H9 (cell line): ENCODE results near the gene RAB6B. TPM values are rescaled to one million over a fixed set of nuclear protein-coding genes. Genes with fewer than 3 reads are reported as not detected.

Experiments used
- DNase-seq: peaks from one replicate; pipeline ENCODE4 v3.0.0-alpha.2; 2017
- H2AFZ ChIP-seq: one replicate; pipeline ENCODE4 v1.6.1; 2013; ENCODE audit warnings: mild to moderate bottlenecking, low read length, control low read depth, moderate library complexity
- H2AK5ac ChIP-seq: 2 replicates; pipeline ENCODE4 v1.6.1; 2013; ENCODE audit warnings: low read length, control low read depth, mixed read lengths; ENCODE audit not compliant: insufficient read length
- H2BK120ac ChIP-seq: one replicate; pipeline ENCODE4 v1.6.1; 2013; ENCODE audit warnings: low read depth, mild to moderate bottlenecking, low read length, control low read depth, inconsistent platforms; ENCODE audit not compliant: poor library complexity, severe bottlenecking
- H2BK12ac ChIP-seq: 2 replicates; pipeline ENCODE4 v1.6.1; 2013; ENCODE audit warnings: low read length, control low read depth, mixed read lengths, low read depth; ENCODE audit not compliant: insufficient read length
- H2BK15ac ChIP-seq: 2 replicates; pipeline ENCODE4 v1.6.1; 2013; ENCODE audit warnings: low read depth, low read length, control low read depth
- H2BK20ac ChIP-seq: one replicate; pipeline ENCODE4 v1.6.1; 2013; ENCODE audit warnings: low read depth, mild to moderate bottlenecking, low read length, control low read depth, inconsistent platforms; ENCODE audit not compliant: poor library complexity, severe bottlenecking
- H2BK5ac ChIP-seq: 2 replicates; pipeline ENCODE4 v1.6.1; 2013; ENCODE audit warnings: low read length, control low read depth, mixed read lengths; ENCODE audit not compliant: insufficient read length
- H3K14ac ChIP-seq: 2 replicates; pipeline ENCODE4 v1.6.1; 2013; ENCODE audit warnings: low read length, control low read depth; ENCODE audit not compliant: insufficient read depth
- H3K18ac ChIP-seq: 2 replicates; pipeline ENCODE4 v1.6.1; 2013; ENCODE audit warnings: low read depth, mild to moderate bottlenecking, mixed read lengths, low read length, control low read depth; ENCODE audit not compliant: insufficient read length
- H3K23ac ChIP-seq: 2 replicates; pipeline ENCODE4 v1.6.1; 2013; ENCODE audit warnings: low read length, control low read depth, mixed read lengths, low read depth; ENCODE audit not compliant: insufficient read length
- H3K23me2 ChIP-seq: 2 replicates; pipeline ENCODE4 v1.6.1; 2013; ENCODE audit warnings: low read depth, mild to moderate bottlenecking, mixed read lengths, low read length, control low read depth; ENCODE audit not compliant: insufficient read length, poor library complexity, severe bottlenecking
- H3K27ac ChIP-seq: 2 replicates; pipeline ENCODE4 v1.5.1; 2013; ENCODE audit warnings: low read length, control low read depth, mixed read lengths, low read depth; ENCODE audit not compliant: insufficient read length
- H3K27me3 ChIP-seq: 2 replicates; pipeline ENCODE4 v1.6.1; 2013; ENCODE audit warnings: low read length, control low read depth, inconsistent platforms; ENCODE audit not compliant: insufficient read depth
- H3K4ac ChIP-seq: 2 replicates; pipeline ENCODE4 v1.6.1; 2013; ENCODE audit warnings: low read depth, mild to moderate bottlenecking, control low read depth, inconsistent platforms, low read length, moderate library complexity
- H3K4me1 ChIP-seq: 2 replicates; pipeline ENCODE4 v1.6.1; 2013; ENCODE audit warnings: low read length, control low read depth, inconsistent platforms; ENCODE audit not compliant: insufficient read depth
- H3K4me2 ChIP-seq: 2 replicates; pipeline ENCODE4 v1.6.1; 2013; ENCODE audit warnings: low read length, control low read depth, mixed read lengths; ENCODE audit not compliant: insufficient read length, insufficient read depth
- H3K56ac ChIP-seq: 2 replicates; pipeline ENCODE4 v1.6.1; 2013; ENCODE audit warnings: low read depth, mild to moderate bottlenecking, mixed read lengths, low read length, control low read depth; ENCODE audit not compliant: insufficient read length
- H3K79me1 ChIP-seq: 2 replicates; pipeline ENCODE4 v1.6.1; 2013; ENCODE audit warnings: low read depth, mild to moderate bottlenecking, moderate library complexity, low read length, control low read depth, inconsistent platforms; ENCODE audit not compliant: insufficient read depth, poor library complexity, severe bottlenecking
- H3K79me2 ChIP-seq: 2 replicates; pipeline ENCODE4 v1.6.1; 2013; ENCODE audit warnings: low read length, control low read depth, inconsistent platforms; ENCODE audit not compliant: insufficient read depth
- H3K9ac ChIP-seq: 2 replicates; pipeline ENCODE4 v1.6.1; 2013; ENCODE audit warnings: low read length, control low read depth, mixed read lengths; ENCODE audit not compliant: insufficient read length; ENCODE audit errors: extremely low read depth
- H3K9me3 ChIP-seq: one replicate; pipeline ENCODE4 v1.6.1; 2013; ENCODE audit warnings: low read depth, low read length, inconsistent platforms; ENCODE audit not compliant: control insufficient read depth
- H3T11ph ChIP-seq: one replicate; pipeline ENCODE4 v1.6.1; 2013; ENCODE audit warnings: mild to moderate bottlenecking, low read length, control low read depth, inconsistent platforms
- H4K20me1 ChIP-seq: one replicate; pipeline ENCODE4 v1.6.1; 2013; ENCODE audit not compliant: control insufficient read depth, insufficient read length, insufficient read depth
- H4K5ac ChIP-seq: 2 replicates; pipeline ENCODE4 v1.6.1; 2013; ENCODE audit warnings: low read depth, mild to moderate bottlenecking, mixed read lengths, low read length, control low read depth; ENCODE audit not compliant: insufficient read length
- H4K8ac ChIP-seq: replicated peaks from 2 replicates; pipeline ENCODE4 v1.6.1; 2013; ENCODE audit warnings: low read length, control low read depth, mixed read lengths, low read depth; ENCODE audit not compliant: insufficient read length
- H4K91ac ChIP-seq: 2 replicates; pipeline ENCODE4 v1.6.1; 2013; ENCODE audit warnings: low read depth, mild to moderate bottlenecking, moderate library complexity, mixed read lengths, low read length, control low read depth; ENCODE audit not compliant: insufficient read length
- H3K27ac Mint-ChIP-seq, 3 experiments: 2 replicates in 2 of 3; 3 replicates in 1 of 3; pipeline ENCODE4 v1.8.0; 2020 to 2021; ENCODE audit warnings: mixed read lengths in 3 of 3, mild to moderate bottlenecking in 1 of 3, moderate library complexity in 1 of 3
- H3K27me3 Mint-ChIP-seq: 2 replicates; pipeline ENCODE4 v1.8.0; 2021; ENCODE audit warnings: low read depth, mild to moderate bottlenecking, moderate library complexity, mixed read lengths
- H3K36me3 Mint-ChIP-seq, 3 experiments: 2 replicates in 2 of 3; 3 replicates in 1 of 3; pipeline ENCODE4 v1.8.0; 2020 to 2021; ENCODE audit warnings: low read depth in 3 of 3, mixed read lengths in 3 of 3; ENCODE audit not compliant: insufficient read depth in 1 of 3
- H3K4me1 Mint-ChIP-seq, 2 experiments: 2 replicates each; pipeline ENCODE4 v1.8.0; 2020; ENCODE audit warnings: mixed read lengths in 2 of 2
- H3K4me3 Mint-ChIP-seq, 2 experiments: 2 replicates in 1 of 2; 3 replicates in 1 of 2; pipeline ENCODE4 v1.8.0; 2020 to 2021; ENCODE audit warnings: mild to moderate bottlenecking in 2 of 2, mixed read lengths in 2 of 2, moderate library complexity in 1 of 2
- H3K9me3 Mint-ChIP-seq, 2 experiments: 2 replicates in 1 of 2; 3 replicates in 1 of 2; pipeline ENCODE4 v1.8.0; 2020; ENCODE audit warnings: mild to moderate bottlenecking in 2 of 2, mixed read lengths in 2 of 2, moderate library complexity in 1 of 2
- CTCF ChIP-seq: fragments of 200-600 bp; sonication (generic); conservative IDR thresholded peaks from 3 replicates; pipeline ENCODE4 v1.8.0; 2021; ENCODE audit warnings: antibody characterized with exemption, mild to moderate bottlenecking
- WGBS: extraction: QIAGEN DNeasy Blood & Tissue Kit; methylation state at CpG from one replicate; pipeline ENCODE4 v1.1.7; 2013; ENCODE audit warnings: missing lambda C conversion rate, low lambda C conversion rate, mixed read lengths; ENCODE audit not compliant: insufficient read length; ENCODE audit errors: extremely low coverage; 5-methylcytosine and 5-hydroxymethylcytosine counted together
- total RNA-seq: library from RNA; stranded (reverse); gene quantifications from 2 replicates; pipeline ENCODE4 v1.2.1, GENCODE V29; 2021

Gene RAB6B
- total RNA-seq, 1 experiment from 2014 or later = 12.3 TPM

GRCh38 chr3:133915685-133916658, 20.3 kb upstream of the RAB6B start:
- Histone ChIP-seq H4K5ac (no peak overlapping the region), H3K27me3 (no peaks in the 10 kb centered on the region), H2BK20ac (no peak overlapping the region), H3K9me3 (no peaks in the 10 kb centered on the region), H3K4me2 (no peak overlapping the region), H2AFZ (no peak overlapping the region), H3T11ph (no peak overlapping the region), H3K27ac (no peak overlapping the region), H2BK12ac (no peak overlapping the region), H3K79me2 (no peaks in the 10 kb centered on the region), H2BK15ac (no peak overlapping the region), H2BK5ac (no peak overlapping the region), H3K4ac (no peak overlapping the region), H2AK5ac (no peak overlapping the region), H4K8ac (no peak overlapping the region), H3K9ac (no peak overlapping the region), H4K91ac (no peak overlapping the region), H3K18ac (no peak overlapping the region), H3K79me1 (no peaks in the 10 kb centered on the region), H3K23me2 (no peaks in the 10 kb centered on the region), H3K14ac (no peak overlapping the region), H3K23ac (no peak overlapping the region), H3K56ac (no peak overlapping the region), H3K4me1 (no peaks in the 10 kb centered on the region), H4K20me1 (no peaks in the 10 kb centered on the region), H2BK120ac (no peak overlapping the region)
- no peaks in the 10 kb centered on the region for H3K36me3 Mint-ChIP-seq
- no peak overlapping the region for H3K4me3 Mint-ChIP-seq
- no peak for DNase-seq
- peaks cover 6 to 7% of the 10 kb centered on the region in 2 experiments for H3K4me1 Mint-ChIP-seq
- no peaks in the 10 kb centered on the region; a peak in 1 of 5 replicates for H3K9me3 Mint-ChIP-seq
- H3K27ac Mint-ChIP-seq = no peak overlapping the region; a peak in 1 of 7 replicates
- TF ChIP-seq CTCF = no peak
- no CpG with 5 or more reads among the region's 10 CpGs for WGBS
- H3K27me3 Mint-ChIP-seq = peaks cover 4% of the 10 kb centered on the region; the same call in 1 of the 2 replicates
